ENCODE data around the gene PEX11G. TPM values are rescaled to one million over a fixed set of nuclear protein-coding genes. Genes with fewer than 3 reads are reported as not detected.

Gene PEX11G
- total RNA-seq: 1 to 10 TPM; 1.0 to 1.1 TPM

GRCh38 chr19:7488736-7489353, at the start of gene PEX11G:
TSS of gene PEX11G (minus strand) at chr19:7489035. CDS start at chr19:7489010, 25 bp downstream.
- Histone ChIP-seq H3K27ac (peak within 1 kb of the TSS; percentile 87 to 89), H3K4me1 (peaks cover 0 to 9% of the 10 kb centered on the region in 2 donors), H3K36me3 (no peaks in the 10 kb centered on the region), H3K4me3 (peak within 1 kb of the TSS; percentile 64 to 69), H3K27me3 (no peaks in the 10 kb centered on the region), H3K9me3 (no peaks in the 10 kb centered on the region)
- DNase-seq (ENCODE audit: low spot score): peak; percentile 90
- TF ChIP-seq, protein P1, sequence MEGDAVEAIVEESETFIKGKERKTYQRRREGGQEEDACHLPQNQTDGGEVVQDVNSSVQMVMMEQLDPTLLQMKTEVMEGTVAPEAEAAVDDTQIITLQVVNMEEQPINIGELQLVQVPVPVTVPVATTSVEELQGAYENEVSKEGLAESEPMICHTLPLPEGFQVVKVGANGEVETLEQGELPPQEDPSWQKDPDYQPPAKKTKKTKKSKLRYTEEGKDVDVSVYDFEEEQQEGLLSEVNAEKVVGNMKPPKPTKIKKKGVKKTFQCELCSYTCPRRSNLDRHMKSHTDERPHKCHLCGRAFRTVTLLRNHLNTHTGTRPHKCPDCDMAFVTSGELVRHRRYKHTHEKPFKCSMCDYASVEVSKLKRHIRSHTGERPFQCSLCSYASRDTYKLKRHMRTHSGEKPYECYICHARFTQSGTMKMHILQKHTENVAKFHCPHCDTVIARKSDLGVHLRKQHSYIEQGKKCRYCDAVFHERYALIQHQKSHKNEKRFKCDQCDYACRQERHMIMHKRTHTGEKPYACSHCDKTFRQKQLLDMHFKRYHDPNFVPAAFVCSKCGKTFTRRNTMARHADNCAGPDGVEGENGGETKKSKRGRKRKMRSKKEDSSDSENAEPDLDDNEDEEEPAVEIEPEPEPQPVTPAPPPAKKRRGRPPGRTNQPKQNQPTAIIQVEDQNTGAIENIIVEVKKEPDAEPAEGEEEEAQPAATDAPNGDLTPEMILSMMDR (IDR thresholded peaks at IDR 0.05): no peak

DNA sequence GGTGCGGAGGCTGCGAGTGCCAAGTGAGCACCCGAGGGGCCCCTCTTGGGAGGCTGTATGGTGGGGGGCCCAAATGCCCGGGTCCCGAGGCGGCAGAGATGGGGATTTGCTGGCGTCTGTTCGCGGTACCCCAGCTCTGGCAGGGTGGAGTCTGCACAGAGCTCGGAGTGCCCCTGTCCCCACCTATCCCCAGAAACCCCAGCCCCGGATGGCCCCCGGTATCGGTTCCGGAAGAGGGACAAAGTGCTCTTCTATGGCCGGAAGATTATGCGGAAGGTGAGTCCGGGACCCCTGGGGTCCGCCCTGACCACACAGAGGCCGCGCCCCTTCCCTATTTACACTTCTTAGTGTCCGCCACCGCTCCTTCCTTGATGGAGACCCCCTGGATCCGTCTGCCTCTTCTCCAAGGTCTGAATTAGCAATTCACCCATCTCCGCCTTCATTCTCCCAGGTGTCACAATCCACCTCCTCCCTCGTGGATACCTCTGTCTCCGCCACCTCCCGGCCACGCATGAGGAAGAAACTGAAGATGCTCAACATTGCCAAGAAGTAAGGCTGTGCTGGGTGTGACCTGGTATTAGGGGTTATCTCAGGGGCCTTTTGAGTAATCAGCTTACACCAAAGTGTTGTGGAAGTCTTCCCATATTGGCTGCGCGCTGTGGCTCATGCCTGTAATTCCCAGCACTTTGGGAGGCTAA, 47.3 kb upstream of the PEX11G start:
- Histone ChIP-seq H3K9me3 (no peaks in the 10 kb centered on the region), H3K27me3 (no peaks in the 10 kb centered on the region), H3K27ac (peak overlapping the region; percentile 92 to 94), H3K36me3 (peaks cover 38% of the 10 kb centered on the region), H3K4me1 (peaks cover 0 to 20% of the 10 kb centered on the region in 2 donors), H3K4me3 (peak overlapping the region; percentile 84 to 96)
- no peak for DNase-seq (ENCODE audit: low spot score)
- TF ChIP-seq, protein P1 (IDR thresholded peaks at IDR 0.05): no peak

- peak; percentile 94 for DNase-seq (ENCODE audit: low spot score)
- no peaks in the 10 kb centered on the region for H3K9me3 ChIP-seq
- H3K4me3 ChIP-seq: peak within 1 kb of the TSS; percentile 84 to 96
- H3K36me3 ChIP-seq: peaks cover 30% of the 10 kb centered on the region
- H3K27ac ChIP-seq: peak within 1 kb of the TSS; percentile 92 to 94
- H3K4me1 ChIP-seq: peaks cover 0 to 20% of the 10 kb centered on the region in 2 donors
- TF ChIP-seq, protein P1 (IDR thresholded peaks at IDR 0.05): no peak
- H3K27me3 ChIP-seq: no peaks in the 10 kb centered on the region
These were observed 46.5 kb upstream of the PEX11G start, which contains the start of gene PNPLA6 for GRCh38 chr19:7535047-7535997. TSS of gene PNPLA6 (plus strand) at chr19:7535717. CDS start at chr19:7535789, 72 bp downstream.

DNA sequence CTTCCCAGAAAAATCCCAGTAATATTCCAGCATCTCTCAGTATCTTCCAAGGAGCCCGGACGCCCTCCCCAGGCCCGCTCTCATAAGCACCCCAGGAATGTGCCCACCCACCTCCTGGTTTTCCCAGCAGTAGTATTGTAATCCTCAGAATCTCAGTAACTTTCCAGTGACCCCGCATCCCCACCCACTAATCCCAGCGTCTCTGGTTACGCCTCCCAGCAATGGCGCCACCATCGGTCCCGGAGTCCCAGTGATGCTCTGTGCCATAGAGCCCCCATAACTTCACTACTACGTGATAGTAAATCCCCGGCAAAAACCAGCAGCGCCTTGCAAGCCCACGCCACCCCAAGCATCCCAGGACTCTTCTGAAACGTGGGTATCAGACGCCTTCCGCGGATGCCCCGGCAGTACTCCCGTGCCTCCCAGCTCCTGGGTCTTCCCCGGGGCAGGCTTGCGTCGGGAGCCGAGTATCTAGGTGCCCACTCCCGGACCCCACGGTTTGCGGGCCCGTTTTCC, 45.8 kb upstream of the PEX11G start:
- peak overlapping the region; percentile 84 to 96 for H3K4me3 ChIP-seq
- TF ChIP-seq, protein P1 (IDR thresholded peaks at IDR 0.05): peak in 1 of 2 donors; percentile 29
- H3K27ac ChIP-seq: peak overlapping the region; percentile 92 to 94
- DNase-seq (ENCODE audit: low spot score): peak; percentile 84
- no peaks in the 10 kb centered on the region for H3K27me3 ChIP-seq
- no peaks in the 10 kb centered on the region for H3K9me3 ChIP-seq
- peaks cover 0 to 20% of the 10 kb centered on the region in 2 donors for H3K4me1 ChIP-seq
- H3K36me3 ChIP-seq: peaks cover 30% of the 10 kb centered on the region

GRCh38 chr19:7533925-7534480, 45.2 kb upstream of the PEX11G start:
- TF ChIP-seq, protein P1 (IDR thresholded peaks at IDR 0.05): no peak
- H3K27ac ChIP-seq: peak overlapping the region; percentile 92 to 94
- peak overlapping the region; percentile 84 to 96 for H3K4me3 ChIP-seq
- H3K36me3 ChIP-seq: peaks cover 32% of the 10 kb centered on the region
- no peaks in the 10 kb centered on the region for H3K9me3 ChIP-seq
- peaks cover 0 to 20% of the 10 kb centered on the region in 2 donors for H3K4me1 ChIP-seq
- no peaks in the 10 kb centered on the region for H3K27me3 ChIP-seq
- DNase-seq (ENCODE audit: low spot score): peak; percentile 84

All from right atrium auricular region (tissue), 2 donors.